Osteocyte (in vitro differentiated cells): Measurements from ENCODE around the gene ASF1B. TPM values are rescaled to one million over a fixed set of nuclear protein-coding genes. Genes with fewer than 3 reads are reported as not detected.

Source experiments
- DNase-seq: peaks from one replicate; pipeline ENCODE4 v3.0.0; 2021; ENCODE audit warnings: mixed read lengths; ENCODE audit not compliant: unreplicated experiment; ENCODE audit errors: extremely low spot score
- H3K27ac Mint-ChIP-seq: one replicate; pipeline ENCODE4 v1.8.0; 2021; ENCODE audit warnings: mild to moderate bottlenecking, mixed read lengths; ENCODE audit not compliant: unreplicated experiment
- H3K27me3 Mint-ChIP-seq: one replicate; pipeline ENCODE4 v1.8.0; 2021; ENCODE audit warnings: mixed read lengths; ENCODE audit not compliant: unreplicated experiment
- H3K36me3 Mint-ChIP-seq: one replicate; pipeline ENCODE4 v1.8.0; 2021; ENCODE audit warnings: mixed read lengths; ENCODE audit not compliant: unreplicated experiment
- H3K4me1 Mint-ChIP-seq: one replicate; pipeline ENCODE4 v1.8.0; 2021; ENCODE audit warnings: mixed read lengths; ENCODE audit not compliant: unreplicated experiment
- H3K4me3 Mint-ChIP-seq: one replicate; pipeline ENCODE4 v1.8.0; 2021; ENCODE audit warnings: mild to moderate bottlenecking, moderate library complexity, mixed read lengths; ENCODE audit not compliant: unreplicated experiment
- H3K9me3 Mint-ChIP-seq: one replicate; pipeline ENCODE4 v1.8.0; 2021; ENCODE audit warnings: mixed read lengths; ENCODE audit not compliant: unreplicated experiment
- total RNA-seq: library from RNA; stranded (reverse); gene quantifications from 2 replicates; pipeline ENCODE4 v1.2.1, GENCODE V29; 2021
- TF ChIP-seq, protein P1 (sequence below): fragments of 200-600 bp; sonication (generic); IDR thresholded peaks from 2 replicates; pipeline ENCODE4 v1.5.0; 2021; ENCODE audit warnings: antibody characterized with exemption, mild to moderate bottlenecking, moderate library complexity

ASF1B gene
- total RNA-seq, 1 donor from 2014 or later, result 4.5 TPM

- Mint-ChIP-seq H3K27me3 (no peaks in the 10 kb centered on the region), H3K4me3 (no peak overlapping the region), H3K4me1 (peaks cover 14% of the 10 kb centered on the region), H3K9me3 (no peaks in the 10 kb centered on the region), H3K27ac (no peak overlapping the region), H3K36me3 (peaks cover 26% of the 10 kb centered on the region)
- no peak for DNase-seq
- TF ChIP-seq, protein P1, sequence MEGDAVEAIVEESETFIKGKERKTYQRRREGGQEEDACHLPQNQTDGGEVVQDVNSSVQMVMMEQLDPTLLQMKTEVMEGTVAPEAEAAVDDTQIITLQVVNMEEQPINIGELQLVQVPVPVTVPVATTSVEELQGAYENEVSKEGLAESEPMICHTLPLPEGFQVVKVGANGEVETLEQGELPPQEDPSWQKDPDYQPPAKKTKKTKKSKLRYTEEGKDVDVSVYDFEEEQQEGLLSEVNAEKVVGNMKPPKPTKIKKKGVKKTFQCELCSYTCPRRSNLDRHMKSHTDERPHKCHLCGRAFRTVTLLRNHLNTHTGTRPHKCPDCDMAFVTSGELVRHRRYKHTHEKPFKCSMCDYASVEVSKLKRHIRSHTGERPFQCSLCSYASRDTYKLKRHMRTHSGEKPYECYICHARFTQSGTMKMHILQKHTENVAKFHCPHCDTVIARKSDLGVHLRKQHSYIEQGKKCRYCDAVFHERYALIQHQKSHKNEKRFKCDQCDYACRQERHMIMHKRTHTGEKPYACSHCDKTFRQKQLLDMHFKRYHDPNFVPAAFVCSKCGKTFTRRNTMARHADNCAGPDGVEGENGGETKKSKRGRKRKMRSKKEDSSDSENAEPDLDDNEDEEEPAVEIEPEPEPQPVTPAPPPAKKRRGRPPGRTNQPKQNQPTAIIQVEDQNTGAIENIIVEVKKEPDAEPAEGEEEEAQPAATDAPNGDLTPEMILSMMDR, result no peak
These were observed 32.6 kb upstream of the ASF1B start for GRCh38 chr19:14168993-14169392.

DNA sequence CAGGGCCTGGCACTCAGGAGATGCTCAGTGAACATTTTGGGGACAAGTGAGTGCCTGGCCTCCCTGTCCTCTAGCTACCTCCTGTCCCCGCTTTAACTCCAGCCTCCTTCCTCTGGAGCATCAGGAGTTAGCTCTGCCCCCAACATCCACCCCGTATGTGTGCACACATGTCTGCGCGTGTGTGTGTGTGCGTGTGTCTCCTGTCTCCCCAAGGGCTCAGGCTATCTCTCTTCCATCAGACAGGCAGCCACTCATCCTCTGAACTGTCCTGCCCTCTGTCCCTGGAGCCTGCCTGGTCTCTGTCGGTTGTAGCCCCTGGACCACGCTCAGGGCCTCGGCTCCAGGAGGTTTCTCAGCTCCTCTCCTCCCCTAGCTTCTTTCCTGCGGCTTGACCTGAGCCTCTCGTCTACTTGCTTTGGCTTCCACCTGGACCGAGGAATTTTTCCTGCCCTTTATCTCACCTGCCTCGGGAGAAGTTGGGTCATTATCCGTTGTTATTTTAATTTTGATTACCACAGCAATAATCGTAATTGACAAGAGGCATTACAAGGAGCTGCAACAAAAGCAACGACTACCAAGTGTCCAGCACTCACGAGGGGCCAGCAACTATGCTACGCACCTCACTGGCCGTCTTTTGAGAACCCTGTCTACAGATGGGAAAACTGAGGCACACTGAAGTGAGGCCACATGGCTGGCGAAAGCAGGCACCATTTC is 32.0 kb upstream of the ASF1B start:
- Mint-ChIP-seq H3K36me3 (peaks cover 24% of the 10 kb centered on the region), H3K4me1 (peaks cover 14% of the 10 kb centered on the region), H3K4me3 (no peak overlapping the region), H3K9me3 (no peaks in the 10 kb centered on the region), H3K27me3 (no peaks in the 10 kb centered on the region), H3K27ac (no peak overlapping the region)
- TF ChIP-seq, protein P1, result no peak
- no peak for DNase-seq

DNA sequence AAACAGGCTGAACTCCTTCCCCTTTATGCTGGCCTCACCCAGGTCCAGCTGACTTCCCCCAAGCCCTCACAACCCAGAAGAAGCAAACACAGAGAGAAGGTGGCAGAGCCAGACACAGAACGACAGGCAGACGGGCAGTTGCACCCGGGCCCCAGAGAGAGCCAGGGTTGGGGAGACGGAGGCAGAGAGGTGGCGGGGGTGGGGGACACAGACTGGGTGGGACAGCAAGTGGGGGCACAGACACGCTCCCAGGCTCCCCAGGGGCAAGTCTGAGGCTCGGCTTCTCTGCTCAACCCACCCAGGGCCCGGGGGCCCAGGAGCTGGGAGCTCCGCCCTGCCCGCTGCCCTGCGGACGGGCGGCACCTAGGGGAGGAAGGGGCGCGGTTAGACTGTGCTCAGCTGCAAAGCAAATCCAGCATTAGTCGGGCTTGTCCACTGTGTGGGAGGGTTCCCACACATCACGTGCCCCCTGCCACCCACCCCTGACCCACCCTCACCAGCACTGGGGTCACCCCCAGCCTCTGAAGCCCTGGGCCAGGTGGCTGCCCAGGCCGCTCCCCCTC is 31.3 kb upstream of the ASF1B start:
- Mint-ChIP-seq H3K27me3 (no peaks in the 10 kb centered on the region), H3K4me1 (peaks cover 14% of the 10 kb centered on the region), H3K9me3 (no peaks in the 10 kb centered on the region), H3K27ac (no peak overlapping the region), H3K4me3 (no peak overlapping the region), H3K36me3 (peaks cover 24% of the 10 kb centered on the region)
- TF ChIP-seq, protein P1, result no peak
- DNase-seq, result no peak

DNA sequence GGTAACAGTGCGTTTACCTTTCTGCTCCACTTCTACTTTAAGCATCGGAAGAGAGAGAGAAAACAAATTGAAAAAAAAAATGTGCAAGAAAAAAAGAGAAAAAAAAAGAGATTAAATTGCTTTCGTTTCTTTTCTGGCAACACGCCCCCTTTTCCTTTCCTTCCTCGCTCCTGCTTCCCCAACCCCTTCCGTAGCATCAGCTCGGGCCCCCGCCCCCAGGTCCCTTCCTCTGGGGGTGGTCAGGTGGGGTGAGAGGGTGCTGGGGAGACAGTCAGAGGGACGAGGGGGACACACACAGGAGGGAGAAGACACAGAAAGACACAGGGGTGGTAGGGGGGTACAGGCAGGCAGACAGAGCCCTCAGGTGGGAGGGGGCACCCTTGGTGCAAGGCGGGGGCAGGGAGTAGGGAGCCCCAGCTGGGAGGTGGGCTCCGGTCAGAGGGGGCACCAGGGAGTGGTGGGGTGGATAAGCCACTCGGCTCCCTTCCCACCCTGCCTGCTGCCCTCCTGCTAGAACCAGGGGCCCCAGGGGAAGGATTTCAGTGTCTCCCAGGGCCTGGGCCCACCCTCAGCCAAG is 30.7 kb upstream of the ASF1B start:
- DNase-seq, result no peak
- no peaks in the 10 kb centered on the region for H3K9me3 Mint-ChIP-seq
- peaks cover 22% of the 10 kb centered on the region for H3K36me3 Mint-ChIP-seq
- no peak overlapping the region for H3K4me3 Mint-ChIP-seq
- TF ChIP-seq, protein P1, result no peak
- H3K27ac Mint-ChIP-seq, result no peak overlapping the region
- no peaks in the 10 kb centered on the region for H3K27me3 Mint-ChIP-seq
- peaks cover 14% of the 10 kb centered on the region for H3K4me1 Mint-ChIP-seq
